ENCODE results near the gene CEP85.

Gene CEP85

DNA sequence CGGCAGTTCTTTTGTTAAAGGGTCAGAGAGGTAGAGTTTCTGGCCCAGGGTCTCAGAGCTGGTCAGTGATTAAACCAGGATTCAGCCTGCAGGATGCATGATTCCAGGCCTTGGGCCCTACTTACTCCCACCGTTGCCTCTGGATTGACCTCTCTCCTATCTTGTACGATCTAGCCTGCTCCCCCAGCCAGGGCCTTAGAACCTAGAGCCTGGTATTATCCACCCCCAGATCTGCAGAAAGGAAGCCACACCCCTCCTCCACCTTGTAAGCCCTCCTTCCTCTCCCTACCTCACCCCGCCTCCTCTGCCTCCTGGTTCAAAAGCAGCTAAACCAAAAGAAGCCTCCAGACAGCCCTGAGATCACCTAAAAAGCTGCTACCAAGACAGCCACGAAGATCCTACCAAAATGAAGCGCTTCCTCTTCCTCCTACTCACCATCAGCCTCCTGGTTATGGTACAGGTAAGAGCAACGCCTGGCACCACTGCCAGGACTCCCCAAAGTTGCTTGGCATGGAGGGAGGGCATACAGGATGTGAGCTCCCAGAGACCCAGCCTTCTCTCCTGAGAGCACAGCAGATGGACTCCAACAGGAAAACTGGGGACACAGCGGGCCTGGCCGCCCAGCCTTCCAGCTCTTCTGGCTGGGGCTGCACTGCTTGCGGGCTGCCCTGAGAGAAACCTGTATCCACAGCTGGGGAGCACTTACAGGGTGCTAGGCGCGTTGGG, 83.8 kb downstream of the CEP85 start, which contains the start of gene CD52:
Gene CD52 (plus strand): TSS at position 347 of the 726 bp plus-strand sequence. CDS start 60 bp downstream, at position 407.
- DNase-seq: peak in 1 of 2 experiments; percentile 15

DNA sequence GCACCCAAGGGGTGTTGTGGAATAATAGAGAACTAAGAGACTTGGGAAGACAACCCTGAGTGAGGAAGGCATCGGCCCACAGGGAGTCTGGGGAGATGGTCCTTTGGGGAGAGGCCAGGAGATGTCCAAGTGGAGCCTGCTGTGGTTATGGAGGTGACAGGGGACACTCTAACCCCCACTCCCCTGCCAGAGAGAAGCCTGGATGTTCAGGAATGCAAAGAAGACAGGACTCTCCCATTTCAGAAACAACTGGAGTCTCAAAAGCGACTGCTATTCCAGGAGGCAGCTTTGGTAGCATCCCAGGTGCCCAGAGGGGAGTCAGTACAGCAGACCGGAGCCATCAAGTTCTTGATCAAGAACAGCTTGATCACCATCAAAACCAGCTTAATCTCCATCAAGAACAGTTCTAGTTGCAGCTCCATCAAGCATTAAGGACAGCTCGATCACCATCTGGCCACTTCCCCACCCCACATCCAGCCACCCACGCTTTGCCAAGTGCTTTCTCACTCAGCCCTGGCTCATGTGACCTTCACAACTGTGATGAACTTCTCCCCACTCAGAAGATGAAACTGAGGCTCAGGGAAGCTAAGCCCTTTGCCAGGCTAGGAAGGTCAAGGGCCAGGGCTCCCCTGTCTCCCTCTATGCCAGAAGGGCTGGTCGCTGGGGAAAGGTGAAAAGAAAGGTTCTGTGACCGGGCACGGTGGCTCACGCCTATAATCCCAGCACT, 84.5 kb downstream of the CEP85 start:
- no peak for DNase-seq

DNA sequence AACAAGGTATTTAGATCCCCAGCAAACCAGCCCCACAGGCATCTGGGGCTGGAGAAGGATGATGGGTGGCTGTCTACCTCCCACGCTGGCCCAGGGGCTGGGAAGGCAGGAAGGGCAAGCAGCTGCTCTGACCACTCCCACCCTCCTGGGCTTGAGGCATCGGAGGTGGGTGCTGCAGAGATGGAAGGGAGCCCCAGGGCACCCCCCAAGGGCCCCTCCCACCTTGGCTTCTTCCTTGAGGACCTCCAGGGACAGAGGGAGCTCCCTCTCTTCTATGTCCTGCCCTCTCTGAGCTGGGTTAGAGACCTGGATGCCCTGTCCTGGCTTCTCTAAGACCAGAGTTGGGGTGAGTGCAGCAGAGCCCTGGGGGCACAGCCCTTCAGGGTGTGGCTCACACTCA, 86.9 kb downstream of the CEP85 start:
- no peak for DNase-seq

- peak; percentile 87 to 89 for DNase-seq
These were observed 87.5 kb downstream of the CEP85 start for GRCh38 chr1:26321315-26322041.

- no peak for DNase-seq
These were observed 88.0 kb downstream of the CEP85 start for GRCh38 chr1:26322042-26322331.

GRCh38 chr1:26323382-26323781, 89.4 kb downstream of the CEP85 start:
- DNase-seq: no peak

DNA sequence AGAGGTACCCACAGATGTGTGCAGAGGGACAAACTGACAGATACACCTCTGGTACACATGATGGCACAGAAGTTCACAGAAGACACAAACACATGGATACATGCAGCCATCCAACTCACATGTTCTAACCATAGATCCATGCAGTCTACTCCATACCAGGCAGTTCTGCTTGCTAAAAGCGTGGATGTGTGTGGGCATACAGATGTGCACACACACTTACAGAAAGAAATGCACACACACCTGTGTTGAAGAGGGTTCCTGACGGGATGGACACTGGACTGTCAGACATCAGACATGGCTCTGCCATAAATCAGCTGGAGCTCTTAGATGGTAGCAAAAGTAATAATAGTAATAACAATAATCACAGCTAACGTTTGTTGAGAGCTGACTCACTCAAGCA, 90.5 kb downstream of the CEP85 start:
- no peak for DNase-seq

DNA sequence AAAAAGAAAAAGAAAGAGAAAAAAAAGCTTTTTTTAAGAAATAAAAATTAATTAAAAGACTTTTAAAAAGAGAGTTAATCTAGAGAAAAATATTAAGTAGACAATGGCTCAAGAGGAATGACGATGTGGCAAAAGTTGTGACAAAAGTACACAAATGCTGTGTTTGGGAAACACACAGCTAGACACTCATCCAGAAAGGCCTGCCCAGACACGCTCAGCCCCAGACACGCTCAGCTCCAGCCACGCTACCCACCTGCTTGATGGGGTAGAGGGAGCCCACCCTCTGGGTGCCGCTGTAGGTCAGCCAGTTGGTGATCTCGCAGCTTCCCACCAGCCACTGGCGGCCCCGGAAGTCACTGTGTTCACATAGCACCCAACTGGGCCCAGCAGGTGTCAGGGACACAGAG, 94.0 kb downstream of the CEP85 start:
- no peak for DNase-seq
